ENCODE data around the gene OTOGL.

GRCh38 chr12:80168936-80169335 lies 69.6 kb downstream of the OTOGL start:
- TF ChIP-seq POLR2A (IDR thresholded peaks at IDR 0.05; ENCODE audit: extremely low read depth, insufficient read length): no peak
- no peak for TF ChIP-seq CTCF (IDR thresholded peaks at IDR 0.05; ENCODE audit: low read depth, low read length)
